ENCODE data around the gene ADAMTS9.

The ADAMTS9 gene

GRCh38 chr3:64685800-64686445 is 1.9 kb downstream of the ADAMTS9 start:
- no peak for DNase-seq

DNA sequence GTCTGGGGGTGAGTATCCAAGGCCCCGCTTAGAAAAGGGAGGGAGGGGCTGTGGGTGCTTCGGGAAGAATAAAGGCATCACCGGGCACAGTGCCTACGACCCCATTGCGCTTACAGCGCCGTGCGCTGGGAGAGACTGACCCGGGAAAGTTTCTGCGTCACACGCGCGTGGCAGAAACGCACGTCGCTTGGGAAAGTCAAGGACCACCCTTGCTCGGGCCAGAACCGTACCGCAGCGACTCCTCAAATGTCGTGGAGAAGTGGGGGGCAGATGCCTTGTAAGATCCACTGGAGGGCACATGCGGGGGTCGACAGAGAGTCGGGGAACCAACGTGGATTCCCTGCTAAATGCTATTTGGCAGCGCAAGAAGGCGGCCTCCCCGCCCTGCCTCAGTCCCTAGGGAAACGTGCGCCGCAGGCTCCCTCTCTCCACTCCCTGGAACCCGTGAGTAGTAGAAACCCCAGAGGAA is 2.4 kb downstream of the ADAMTS9 start:
- DNase-seq = no peak

DNA sequence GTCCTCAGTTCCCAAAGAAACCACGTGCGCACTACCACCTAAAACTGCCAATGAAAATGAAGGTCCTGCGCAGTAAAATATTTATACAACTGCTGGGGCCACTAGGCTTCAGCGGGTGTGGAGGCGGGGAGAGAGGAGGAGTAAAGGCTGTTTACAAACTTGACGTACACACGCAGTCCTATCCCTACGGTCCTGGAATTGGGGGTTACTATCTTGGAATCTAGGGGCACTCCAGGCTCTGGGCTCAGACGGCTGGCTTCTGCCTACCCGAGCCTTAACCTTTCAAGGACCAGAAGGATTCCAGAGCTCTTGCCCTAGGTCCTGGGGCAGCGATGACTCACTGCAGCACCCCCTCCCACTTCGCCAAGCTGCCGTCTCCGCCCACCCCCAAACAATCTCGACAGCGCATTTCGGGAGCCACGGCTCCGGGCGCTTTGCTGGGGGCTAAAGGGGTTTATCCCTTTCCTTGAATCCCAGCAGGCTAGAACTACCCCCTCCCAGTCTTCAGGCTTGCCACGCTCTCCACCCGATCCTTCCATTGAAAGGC is 3.0 kb downstream of the ADAMTS9 start:
- no peak for DNase-seq

GRCh38 chr3:64681827-64682226 is 6.0 kb downstream of the ADAMTS9 start:
- no peak for DNase-seq

GRCh38 chr3:64681015-64681414 is 6.8 kb downstream of the ADAMTS9 start:
- no peak for DNase-seq

DNA sequence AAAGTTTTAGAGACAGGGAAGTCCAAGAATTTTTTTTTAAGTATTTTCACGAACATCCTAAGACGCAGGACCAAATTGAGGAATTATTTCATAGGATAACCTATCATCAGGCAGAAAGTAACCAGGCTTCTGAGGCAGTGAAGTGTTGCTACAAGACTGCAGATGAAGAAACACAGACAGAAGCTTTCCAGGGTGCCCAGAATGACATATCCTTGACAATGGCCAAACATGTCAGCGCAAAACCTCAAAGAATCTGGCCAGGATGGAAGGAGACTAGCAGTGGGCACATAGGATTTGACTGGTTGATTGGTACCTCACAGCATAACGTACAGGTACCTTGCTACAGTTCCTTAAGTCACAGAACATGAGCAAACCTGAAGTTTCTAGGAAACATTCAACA is 7.5 kb downstream of the ADAMTS9 start:
- DNase-seq = no peak

- no peak for DNase-seq
Measured at GRCh38 chr3:64677961-64678716, 9.7 kb downstream of the ADAMTS9 start.

- DNase-seq = no peak
Measured at GRCh38 chr3:64676831-64677230, 11.0 kb downstream of the ADAMTS9 start.

DNA sequence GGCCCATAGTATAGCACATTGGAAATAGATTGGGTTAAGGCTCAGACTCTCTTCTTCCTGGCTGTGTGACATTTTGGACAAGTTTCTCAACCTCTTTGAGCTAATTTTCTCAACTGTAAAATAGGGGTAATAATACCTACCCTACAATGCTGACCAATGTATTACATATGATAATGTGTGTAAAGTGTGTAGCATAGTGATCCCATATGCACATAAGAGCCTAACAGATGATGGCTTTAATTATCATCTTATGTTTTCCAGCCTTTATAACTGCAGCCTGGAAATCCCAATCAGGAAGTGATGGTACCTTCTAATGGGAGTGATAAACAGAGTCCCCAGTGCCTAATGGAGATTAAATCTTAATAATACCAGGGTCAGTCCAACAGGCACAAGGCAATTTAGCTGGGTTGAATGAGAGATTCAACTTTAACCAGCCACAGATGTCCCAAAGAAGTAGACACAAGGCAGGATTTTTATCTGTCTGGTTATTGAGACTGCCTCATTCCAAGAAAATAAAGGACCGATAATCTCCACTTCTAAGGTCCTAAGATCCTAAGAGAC is 12.0 kb downstream of the ADAMTS9 start:
- no peak for DNase-seq

GRCh38 chr3:64674591-64675076 is 13.2 kb downstream of the ADAMTS9 start:
- DNase-seq = no peak

DNA sequence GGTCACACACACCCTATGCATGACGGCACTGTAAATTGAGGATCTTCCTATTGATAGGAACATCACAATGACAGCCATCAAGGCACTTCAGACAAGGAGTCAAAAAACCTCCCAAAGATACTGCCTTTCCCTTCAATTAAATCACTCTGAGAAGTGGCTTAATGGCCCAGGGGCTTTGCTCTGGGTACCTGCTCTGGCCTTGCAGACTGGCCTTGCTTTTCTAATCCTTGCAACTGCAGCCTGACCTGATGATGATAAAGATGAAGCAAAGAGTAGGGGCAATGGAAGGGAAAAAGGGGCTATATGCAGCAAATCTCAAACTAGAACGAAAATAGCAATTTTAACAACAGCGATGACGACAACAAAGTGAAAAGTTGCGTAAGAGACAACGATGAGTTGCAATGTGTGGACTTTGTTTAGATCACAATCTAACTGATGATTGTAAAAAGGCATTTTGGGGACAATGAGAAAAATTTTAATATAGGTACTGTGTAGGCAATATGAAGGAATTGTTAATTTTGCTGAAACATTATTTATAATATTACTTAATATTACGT is 14.6 kb downstream of the ADAMTS9 start:
- no peak for DNase-seq

DNA sequence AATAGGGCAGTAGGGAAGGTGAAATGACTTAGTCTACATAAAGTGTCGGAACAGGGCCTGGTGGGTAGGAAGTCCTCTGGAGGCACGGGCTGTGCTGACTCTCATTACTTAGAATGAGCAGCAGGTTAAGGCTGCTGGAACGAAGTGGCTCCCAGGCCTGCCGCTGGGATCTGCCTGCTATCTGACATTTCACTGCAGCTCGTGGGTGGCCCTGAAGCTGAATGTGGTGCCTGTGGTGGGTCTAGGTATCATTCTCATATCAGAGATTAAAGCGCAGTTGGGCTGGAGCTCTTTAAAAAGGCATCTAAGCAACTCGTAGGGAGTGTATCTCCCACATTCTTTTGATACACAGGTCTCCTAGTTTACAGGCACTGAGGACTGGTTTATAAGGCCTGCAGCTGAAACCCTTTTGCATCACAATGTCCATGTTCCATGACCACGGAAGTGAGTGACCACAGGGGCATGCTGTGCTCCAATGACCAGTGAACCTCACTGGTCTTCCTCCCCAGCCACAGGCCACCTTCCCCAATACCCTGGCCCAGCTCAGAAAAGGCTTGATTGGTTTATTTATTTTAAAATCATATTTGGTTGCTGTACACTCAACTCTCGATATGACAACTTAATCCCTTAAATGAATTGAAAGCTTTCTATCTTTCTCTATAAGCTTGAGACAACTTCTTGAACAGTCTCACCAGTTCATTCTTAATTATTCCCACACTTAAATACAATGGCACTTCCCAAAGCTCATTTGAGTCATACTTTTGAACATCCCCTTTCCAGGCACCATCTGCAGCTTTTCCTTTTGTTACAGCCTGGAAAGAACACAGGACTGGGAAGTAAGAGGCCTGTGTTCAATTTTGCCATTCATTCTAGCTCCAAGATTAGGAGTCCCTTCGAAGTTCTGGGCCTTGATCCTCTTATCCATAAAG is 19.0 kb downstream of the ADAMTS9 start:
- no peak for DNase-seq

DNA sequence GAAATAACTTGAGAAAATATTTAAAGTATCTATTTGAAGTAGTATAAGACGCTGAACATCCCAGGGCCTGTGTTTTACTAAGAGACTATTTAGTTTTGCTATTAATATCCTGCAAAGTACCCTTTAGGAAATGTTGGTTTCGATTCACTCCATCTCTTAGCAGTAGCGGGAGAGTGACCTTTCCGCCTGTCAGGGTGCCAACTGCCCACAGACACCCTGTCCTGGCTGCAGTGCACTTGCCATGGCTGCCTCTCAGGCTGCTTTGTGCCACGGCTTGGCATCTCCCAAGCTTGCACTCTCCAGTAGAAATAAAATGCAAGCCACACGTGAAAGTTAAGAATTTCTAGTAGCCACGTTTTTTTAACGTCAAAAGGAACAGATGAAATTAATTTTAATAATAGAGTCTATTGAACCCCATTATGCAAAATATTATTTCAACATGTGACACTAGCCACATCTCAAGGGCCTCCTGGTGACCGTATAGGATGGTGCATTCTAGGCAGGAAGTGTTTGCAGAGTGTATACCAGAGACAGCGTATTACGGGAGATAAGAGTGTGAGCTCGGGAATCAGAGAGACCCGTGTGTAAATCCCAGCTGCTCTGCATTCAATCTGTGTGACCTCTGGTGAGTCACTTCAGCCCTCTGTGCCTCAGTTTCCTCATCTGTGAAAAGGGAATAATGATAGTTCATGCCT is 19.8 kb downstream of the ADAMTS9 start:
- DNase-seq = no peak

DNA sequence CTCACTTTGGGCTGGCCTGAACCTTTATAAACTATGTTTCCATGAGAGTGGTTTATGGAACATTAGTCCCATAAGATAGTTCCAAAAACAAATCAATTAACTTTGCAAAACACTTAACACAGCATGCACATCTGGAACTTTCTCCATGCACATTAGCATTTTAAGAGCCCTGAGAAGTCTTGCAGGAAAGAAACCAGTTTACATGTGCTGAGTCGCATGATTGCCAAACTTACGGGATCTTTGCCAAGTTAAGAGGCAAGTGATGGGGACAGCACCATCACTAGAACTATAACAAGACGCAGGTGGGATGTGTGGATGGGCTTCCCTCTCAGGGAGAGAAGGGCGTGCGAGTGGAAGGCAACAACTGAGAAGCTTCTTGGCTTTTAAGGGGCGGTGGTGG is 20.7 kb downstream of the ADAMTS9 start:
- DNase-seq = no peak

DNA sequence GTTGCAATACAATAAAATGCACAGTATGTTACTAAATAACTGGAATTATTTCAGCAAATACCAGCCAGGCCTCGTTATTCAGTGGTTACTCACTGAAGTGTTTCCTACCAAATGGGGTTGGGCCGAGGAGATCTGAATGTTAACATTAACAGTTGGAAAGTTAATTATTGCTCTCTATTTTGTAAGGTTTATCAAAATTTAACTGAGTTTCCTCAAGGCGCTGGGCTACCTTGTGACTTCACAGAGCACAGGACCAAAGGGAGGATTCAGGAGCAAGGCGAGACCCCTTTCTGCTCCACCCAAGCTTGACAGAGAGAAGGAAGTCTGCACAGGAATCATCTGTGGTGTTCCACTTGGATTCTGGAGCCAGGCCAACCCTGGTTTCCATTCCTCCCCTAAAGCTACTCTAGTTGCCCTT is 21.6 kb downstream of the ADAMTS9 start:
- no peak for DNase-seq

- DNase-seq = no peak
Measured at GRCh38 chr3:64664397-64664796, 23.4 kb downstream of the ADAMTS9 start.

- DNase-seq = no peak
Measured at GRCh38 chr3:64659617-64659978, 28.2 kb downstream of the ADAMTS9 start.

DNA sequence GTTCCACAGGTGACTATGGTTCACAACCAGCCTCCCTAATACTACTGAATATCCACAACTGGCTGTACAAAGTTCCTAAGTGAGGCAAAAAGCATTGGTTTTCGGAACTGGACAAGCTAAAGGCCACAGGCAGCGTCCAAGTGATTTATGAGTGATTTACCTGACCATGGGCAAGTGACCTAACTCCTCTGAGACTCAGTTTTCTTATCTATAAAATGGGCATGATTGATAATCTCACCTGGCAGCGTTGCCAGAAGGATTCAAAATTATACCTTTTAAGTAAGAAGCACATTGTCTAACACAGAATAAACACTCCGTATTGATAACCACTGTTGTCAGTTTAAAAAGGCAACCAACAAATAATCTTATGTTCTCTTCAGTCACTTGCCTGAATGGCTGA is 29.8 kb downstream of the ADAMTS9 start:
- no peak for DNase-seq

GRCh38 chr3:64656544-64656943 is 31.3 kb downstream of the ADAMTS9 start:
- DNase-seq = no peak

- no peak for DNase-seq
Measured at GRCh38 chr3:64655160-64655559, 32.6 kb downstream of the ADAMTS9 start.

GRCh38 chr3:64654013-64654412 is 33.8 kb downstream of the ADAMTS9 start:
- DNase-seq = no peak

GRCh38 chr3:64653101-64653500 is 34.7 kb downstream of the ADAMTS9 start:
- DNase-seq = no peak

Data from activated naive CD4-positive, alpha-beta T cell treated with Interleukin-2 at 50 U/mL for 16 hours (primary cell).